Stimulated activated CD8-positive, alpha-beta memory T cell treated with anti-CD3 and anti-CD28 coated beads, Interleukin-7, amount 100 ng/mL, for 24 hours (primary cell): ENCODE measurements around the gene BBS1.
"Not testable (repeated sequence)": the region's sequence is repeated elsewhere in the genome, so short reads cannot be mapped to it uniquely, and the experiment has no call there.

Experiments used
- DNase-seq: peaks from one replicate; pipeline ENCODE4 v3.0.0-alpha.2; 2020; ENCODE audit warnings: low read depth

Gene BBS1

GRCh38 chr11:66524304-66525040 is 14.0 kb downstream of the BBS1 start:
- DNase-seq, result no peak

- DNase-seq, result no peak
These were observed 18.6 kb downstream of the BBS1 start for GRCh38 chr11:66529069-66529468.

- DNase-seq, result no peak
These were observed 19.2 kb downstream of the BBS1 start for GRCh38 chr11:66529655-66530054.

GRCh38 chr11:66530927-66531709 is 20.7 kb downstream of the BBS1 start:
- DNase-seq, result no peak

GRCh38 chr11:66531841-66532240 is 21.4 kb downstream of the BBS1 start:
- no peak for DNase-seq

GRCh38 chr11:66532784-66533183 is 22.3 kb downstream of the BBS1 start:
- DNase-seq, result no peak

GRCh38 chr11:66539170-66539869 is 28.9 kb downstream of the BBS1 start:
- DNase-seq, result no peak

- DNase-seq, result no peak
These were observed 29.4 kb downstream of the BBS1 start for GRCh38 chr11:66539870-66540213.

- not testable (repeated sequence) for DNase-seq
These were observed 30.2 kb downstream of the BBS1 start for GRCh38 chr11:66540598-66540997.

- DNase-seq, result no peak
These were observed 31.5 kb downstream of the BBS1 start for GRCh38 chr11:66541892-66542291.

- no peak for DNase-seq
These were observed 31.9 kb downstream of the BBS1 start for GRCh38 chr11:66542362-66542761.

- DNase-seq, result peak; percentile 18
These were observed 33.0 kb downstream of the BBS1 start for GRCh38 chr11:66543263-66544107.

- DNase-seq, result not testable (repeated sequence)
These were observed 34.5 kb downstream of the BBS1 start for GRCh38 chr11:66544952-66545351.

- DNase-seq, result peak; percentile 75
These were observed 35.4 kb downstream of the BBS1 start, which contains the start of gene ZDHHC24 for GRCh38 chr11:66545701-66546367. Gene ZDHHC24 (minus strand): TSS chr11:66546048. CDS start chr11:66546003, 45 bp downstream.

- no peak for DNase-seq
These were observed 36.0 kb downstream of the BBS1 start, which contains the start of gene ACTN3 for GRCh38 chr11:66546368-66546965. Gene ACTN3 (plus strand): TSS chr11:66546903. CDS start chr11:66546938, 35 bp downstream.

- no peak for DNase-seq
These were observed 36.7 kb downstream of the BBS1 start for GRCh38 chr11:66546966-66547661.

GRCh38 chr11:66547662-66548009 is 37.2 kb downstream of the BBS1 start:
- DNase-seq, result no peak

GRCh38 chr11:66548041-66548440 is 37.6 kb downstream of the BBS1 start:
- DNase-seq, result no peak

GRCh38 chr11:66548774-66549630 is 38.6 kb downstream of the BBS1 start:
- no peak for DNase-seq
